ENCODE data around the gene MAP1LC3B2.

MAP1LC3B2 gene

GRCh38 chr12:116559162-116559935 lies at the start of gene MAP1LC3B2:
MAP1LC3B2 (plus strand) TSS chr12:116559381; CDS start chr12:116575943, 16,562 bp downstream.
- DNase-seq, result peak; percentile 73

DNA sequence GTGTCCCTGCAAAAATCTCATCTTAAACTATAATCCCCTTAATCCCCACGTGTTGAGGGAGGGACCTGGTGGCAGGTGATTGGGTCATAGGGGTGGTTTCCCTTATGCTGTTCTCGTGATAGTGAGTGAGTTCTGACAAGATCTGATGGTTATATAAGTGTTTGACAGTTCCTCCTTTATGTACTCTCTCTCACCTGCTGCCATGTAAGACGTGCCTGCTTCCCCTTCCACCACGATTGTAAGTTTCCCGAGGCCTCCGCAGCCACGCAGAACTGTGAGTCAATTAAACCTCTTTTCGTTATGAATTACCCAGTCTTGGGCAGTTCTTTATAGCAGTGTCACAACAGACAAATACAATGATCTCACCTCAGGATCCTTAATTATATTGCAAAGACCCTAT lies 45.2 kb upstream of the MAP1LC3B2 start:
- no peak for DNase-seq

- DNase-seq, result no peak
Observed at GRCh38 chr12:116515684-116516083, 43.5 kb upstream of the MAP1LC3B2 start.

GRCh38 chr12:116516657-116517056 lies 42.5 kb upstream of the MAP1LC3B2 start:
- no peak for DNase-seq

DNA sequence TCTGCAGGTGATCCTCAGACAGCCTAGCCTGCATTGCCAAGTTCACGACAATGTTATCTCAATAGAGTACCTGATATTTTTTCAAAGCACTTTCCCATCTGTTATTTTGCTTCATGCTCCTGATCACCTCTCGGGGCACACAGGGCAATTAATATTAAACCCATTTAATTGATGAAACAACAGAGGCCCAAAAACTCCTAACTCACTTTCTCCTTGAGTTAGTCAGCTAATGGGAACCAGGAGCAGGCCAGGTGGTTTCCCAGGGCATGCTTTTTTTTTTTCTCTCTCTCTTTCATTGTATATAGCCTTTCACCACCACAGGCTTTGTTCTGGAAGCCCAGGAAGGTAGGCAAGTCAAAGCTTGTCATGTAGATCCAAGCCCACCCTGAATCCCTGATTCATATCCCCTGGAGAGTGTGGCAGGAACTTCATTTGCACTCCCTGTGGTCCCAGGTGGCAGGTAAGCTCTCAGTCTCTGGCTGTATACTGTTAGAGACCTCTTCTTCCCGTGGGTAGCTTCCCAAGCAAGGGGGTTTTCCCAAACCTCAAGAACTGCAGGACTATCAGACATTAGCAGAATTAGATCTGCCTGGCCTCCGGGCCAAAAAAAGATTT lies 41.6 kb upstream of the MAP1LC3B2 start:
- no peak for DNase-seq

DNA sequence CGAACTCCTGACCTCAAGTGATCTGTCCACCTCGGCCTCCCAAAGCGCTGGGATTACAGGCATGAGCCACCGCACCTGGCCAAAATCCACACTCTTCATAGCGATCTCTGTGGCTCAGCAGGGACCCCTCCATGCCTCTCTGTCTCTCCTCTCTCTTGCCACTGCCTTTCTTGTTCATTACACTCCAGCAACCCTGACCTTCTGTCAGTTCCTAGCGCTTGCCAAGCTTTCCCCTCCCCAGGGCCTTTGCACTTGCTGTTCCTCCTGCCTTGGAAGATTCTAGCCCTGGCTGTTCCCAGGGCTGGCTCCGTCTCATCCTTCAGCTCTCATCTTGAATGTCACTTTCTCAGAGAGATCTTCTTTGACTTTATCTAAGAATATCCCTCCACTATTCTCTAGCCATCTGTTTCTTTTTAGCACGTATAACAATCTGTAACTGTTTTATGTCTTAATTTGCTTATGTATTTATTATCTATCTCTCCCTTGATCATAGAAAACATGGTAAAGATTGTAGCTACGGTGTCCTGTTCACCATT lies 38.9 kb upstream of the MAP1LC3B2 start:
- no peak for DNase-seq

DNA sequence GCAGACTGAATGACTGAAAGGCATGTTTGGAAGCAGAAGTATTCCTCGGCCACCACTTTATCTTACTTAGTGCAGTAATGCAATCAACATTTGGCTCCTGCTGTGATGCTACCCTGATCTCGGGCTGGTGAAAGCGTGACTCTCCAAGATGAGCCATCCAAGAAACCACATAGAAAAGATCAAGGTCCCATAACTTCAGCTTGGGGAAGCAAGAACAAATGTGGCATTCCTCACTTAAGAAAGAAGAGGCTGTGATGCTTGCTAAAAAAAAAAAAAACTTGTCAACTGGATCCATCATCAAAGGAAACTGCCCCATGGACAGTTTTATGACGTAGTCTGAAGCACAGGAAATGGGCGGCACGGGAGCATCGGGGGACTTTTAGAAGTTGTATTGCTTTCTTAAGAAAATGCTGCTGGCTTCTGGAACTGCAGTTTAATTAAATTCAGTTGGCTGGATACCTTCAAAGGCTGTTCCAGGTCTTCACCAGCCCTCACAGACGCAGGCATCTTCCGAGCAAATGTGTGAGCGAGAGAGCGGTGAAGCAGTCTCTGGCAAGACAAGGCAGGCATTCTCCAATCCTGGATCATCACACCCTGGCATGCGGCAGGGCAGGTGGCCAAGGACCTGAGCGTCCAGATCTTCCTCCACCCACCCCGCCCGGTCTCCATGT lies 38.2 kb upstream of the MAP1LC3B2 start:
- DNase-seq, result no peak

DNA sequence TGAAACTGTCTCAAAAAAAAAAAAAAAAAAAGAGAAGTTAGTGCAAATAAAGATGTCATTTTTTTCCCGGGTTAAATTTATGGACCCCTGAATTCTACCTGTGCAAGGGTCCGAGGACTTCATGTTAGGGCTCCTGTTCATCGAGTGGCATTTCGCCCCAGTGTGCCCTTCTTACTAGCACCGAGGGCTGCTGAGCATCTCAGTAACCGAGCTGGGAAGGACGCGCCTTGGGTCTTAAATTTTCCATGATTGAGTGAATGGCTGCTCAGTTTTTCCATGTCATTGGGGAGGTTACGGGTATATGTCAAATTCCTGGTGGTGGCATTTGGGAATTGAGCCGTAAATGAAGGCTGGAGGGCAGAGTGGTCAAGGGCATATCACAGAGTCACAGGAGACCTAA lies 34.9 kb upstream of the MAP1LC3B2 start:
- DNase-seq, result no peak

DNA sequence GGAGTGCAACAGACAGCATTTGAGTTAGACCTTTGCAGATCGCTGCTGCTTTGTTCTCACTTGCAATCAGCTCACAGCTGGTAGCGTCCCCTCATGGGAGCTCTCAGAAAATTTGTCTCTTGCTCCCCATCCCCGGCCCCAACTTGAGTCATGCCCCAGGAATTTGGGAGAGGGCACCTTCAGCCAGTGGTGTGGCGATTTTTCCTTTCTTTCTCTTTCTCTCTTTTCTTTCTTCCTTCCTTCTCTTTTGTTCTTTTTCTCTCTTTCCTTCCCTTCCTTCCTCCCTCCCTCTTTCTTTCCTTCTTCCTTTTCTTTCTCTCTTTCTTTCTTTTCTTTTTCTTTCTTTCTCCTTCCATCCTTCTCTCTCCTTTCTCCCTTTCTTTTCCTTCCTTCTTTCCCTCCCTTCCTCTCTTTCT lies 34.2 kb upstream of the MAP1LC3B2 start:
- no peak for DNase-seq

DNA sequence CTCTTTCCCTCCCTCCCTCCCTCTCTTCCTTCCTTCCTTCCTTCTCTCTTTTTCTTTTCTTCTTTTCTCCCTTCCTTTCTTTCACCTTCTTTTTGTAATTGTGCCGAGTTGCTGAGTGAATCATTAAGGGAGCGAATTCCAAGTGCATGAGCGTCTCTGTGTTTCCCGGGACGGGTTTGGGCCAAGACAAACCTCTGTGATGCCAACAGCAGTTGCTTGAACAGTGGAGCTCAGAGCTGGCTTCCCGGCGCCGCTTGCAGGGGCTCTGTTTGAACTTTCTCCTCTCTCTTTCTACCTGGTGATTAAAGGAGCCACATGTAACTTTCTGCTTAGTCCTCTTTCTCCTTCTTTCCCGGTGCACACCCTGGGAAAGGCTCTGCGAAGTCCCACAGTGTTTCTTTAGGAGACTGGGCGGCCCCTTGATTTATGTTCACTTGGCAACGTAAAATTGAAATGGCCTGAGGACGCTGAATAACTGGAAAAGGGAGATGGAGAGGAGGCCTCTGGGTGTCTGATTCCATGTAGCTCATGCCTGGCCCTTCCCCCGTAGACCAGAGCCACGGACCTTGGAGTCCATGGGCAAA lies 33.7 kb upstream of the MAP1LC3B2 start:
- no peak for DNase-seq

GRCh38 chr12:116528065-116528464 lies 31.1 kb upstream of the MAP1LC3B2 start:
- no peak for DNase-seq

DNA sequence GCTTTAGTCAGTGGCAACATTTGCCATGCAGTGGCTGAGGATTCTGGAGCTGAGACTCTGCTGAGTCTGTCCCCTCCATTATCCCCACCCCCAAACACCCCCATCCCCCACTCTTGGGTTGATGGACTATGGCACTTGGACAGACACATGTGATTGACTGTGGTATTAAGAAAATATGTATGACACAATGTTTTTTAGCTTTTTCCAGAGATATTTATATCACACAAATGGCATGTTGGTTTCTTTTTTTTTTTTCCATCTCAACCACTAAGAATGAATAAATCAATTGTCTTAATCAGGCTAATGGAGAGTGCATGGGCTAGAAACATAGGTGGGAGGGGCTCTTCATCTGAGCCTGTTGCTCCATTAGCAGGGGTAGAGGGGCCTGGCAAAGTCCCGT lies 30.7 kb upstream of the MAP1LC3B2 start:
- DNase-seq, result no peak

DNA sequence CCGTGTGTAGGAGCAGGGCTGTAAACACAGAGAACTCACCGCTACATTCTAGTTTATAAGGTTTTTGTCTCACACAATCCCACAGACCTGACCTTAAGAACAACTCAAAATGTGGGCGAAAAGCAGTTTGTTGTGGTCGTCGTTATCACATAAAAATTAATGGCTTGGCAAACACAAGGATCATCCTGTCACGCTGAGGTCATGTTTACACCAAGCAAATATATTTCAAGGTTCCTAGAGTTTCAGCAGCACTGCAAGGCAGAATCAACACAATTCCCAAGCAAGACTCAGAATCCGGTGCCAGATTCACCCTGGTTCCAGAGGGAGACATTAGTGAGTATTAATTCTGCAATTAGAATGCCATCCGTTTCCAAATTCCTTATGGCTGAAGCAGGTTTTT lies 30.1 kb upstream of the MAP1LC3B2 start:
- DNase-seq, result no peak

DNA sequence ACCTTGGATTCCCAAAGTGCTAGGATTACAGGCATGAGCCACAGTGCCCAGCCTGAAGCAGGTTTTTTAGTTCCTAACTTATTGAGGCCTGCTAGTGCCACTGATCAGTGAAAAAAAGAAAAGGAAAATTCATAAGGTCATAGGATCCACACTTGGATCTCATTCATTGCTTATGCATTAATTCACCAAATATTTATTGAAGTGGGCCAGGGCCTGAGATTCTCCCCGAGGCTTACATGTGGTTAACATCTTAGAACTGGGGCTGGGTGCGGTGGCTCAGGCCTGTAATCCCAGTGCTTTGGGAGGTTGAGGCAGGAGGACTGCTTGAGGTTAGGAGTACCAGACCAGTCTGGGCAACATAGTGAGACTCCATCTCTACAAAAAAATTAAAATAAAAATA lies 29.5 kb upstream of the MAP1LC3B2 start:
- no peak for DNase-seq

GRCh38 chr12:116532428-116532827 lies 26.8 kb upstream of the MAP1LC3B2 start:
- DNase-seq, result no peak

- DNase-seq, result no peak
Observed at GRCh38 chr12:116532986-116533342, 26.2 kb upstream of the MAP1LC3B2 start.

- DNase-seq, result peak; percentile 81
Observed at GRCh38 chr12:116533343-116534251, 25.6 kb upstream of the MAP1LC3B2 start.

DNA sequence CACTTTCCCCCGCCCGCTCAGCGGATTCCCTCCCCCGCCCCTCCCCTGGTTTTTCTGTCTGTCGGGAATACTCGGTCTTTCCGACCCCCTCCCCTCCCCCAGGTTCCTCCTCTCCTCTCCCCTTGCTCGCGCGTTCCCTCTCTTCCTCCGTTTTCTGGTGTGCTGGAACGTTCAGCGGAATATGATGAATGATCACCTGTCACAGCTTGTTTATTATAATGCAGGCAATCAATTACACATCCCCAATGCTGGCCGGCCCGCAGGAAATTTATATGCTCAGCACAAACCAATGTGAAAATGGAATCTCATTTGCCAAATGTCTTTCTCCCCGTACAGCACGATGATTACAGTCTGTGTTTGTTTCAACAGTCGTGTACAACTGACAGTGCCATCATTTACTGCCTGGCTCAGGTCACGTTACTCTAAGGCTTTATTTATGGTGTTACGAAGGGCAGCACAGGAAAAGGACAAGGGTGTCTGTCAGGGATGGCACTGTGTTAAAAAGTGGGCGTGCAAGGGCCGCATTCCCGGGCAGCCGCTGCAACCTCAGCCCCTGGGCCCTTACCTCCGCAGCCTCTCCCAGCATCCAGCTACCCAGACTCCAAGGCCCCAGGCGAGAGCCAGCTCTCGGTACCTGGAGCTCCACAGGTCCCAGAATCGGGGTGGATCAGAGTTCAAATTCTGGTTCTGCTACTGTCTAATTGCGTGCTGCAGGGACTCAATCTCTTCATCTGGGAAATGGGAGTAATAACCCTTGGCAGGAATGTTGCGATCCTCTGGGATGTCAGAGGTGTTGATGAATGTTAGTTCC lies 24.7 kb upstream of the MAP1LC3B2 start:
- no peak for DNase-seq

DNA sequence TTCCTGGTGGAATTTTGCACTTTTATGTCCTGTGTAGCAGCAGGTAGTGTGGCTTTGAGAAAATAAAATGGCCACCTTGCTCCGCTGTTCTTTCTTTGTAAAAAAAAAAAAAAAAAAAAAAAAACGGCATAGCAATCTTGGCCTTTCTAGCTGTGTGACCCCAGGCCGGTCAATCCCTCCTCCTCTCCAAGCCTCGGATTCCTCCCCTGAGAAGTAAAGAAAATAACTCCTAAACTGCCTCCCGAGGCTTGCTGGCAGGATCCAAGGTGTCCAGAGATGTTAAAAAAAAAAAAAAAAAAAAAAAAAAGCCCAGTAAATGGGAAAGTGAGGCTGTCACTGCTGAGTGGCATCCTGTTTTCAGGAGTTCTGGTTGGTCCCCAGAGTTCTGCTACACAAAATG lies 23.9 kb upstream of the MAP1LC3B2 start:
- no peak for DNase-seq

DNA sequence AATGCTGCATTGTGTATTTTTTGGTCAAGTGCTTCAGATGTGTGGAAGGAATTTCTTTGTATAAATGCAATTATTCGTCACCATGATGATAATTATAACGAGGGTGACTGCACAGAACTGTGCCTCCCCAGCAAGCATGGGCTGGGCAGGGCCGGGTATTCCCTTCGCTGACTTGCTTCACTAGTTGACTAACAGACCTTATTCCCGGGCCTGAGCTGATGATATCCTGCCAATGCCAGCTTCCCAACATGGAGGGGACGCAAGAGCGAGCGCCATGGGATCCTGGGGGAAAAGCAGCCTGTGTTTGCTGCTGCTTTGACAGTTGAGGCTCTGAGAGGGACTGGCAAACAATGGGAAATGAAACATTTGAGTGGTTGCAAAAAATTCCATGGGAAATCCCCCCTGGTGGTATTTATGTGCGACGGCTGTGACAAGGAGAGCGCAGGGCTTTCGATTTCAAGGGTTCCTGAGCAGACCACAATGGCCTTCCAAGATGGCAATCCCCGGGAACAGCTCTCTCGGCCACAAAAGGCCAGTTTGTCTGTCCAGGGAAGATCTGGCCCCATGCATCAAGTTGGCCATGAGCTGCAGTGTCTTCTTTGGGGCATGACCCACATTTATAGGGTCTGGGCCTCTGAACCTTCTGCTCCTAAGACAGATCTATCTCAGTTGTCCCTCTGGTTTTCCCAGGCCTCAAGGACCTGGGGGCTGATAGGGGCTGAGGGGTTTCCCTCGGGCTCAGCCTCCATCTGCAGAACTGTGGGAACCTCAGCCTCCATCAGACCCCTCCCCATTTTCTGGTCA lies 21.9 kb upstream of the MAP1LC3B2 start:
- no peak for DNase-seq

Measured in activated T-cell treated with anti-CD3 and anti-CD28 coated beads, Interleukin-2, amount 50 U/mL, for 1 hour (primary cell).